ENCODE data around the gene CATSPERB.

GRCh38 chr14:91653451-91653850 lies 78.4 kb downstream of the CATSPERB start:
- TF ChIP-seq CTCF (IDR thresholded peaks at IDR 0.05; ENCODE audit: borderline replicate concordance, extremely low read depth, low read length, poor library complexity, severe bottlenecking) = no peak
- TF ChIP-seq EZH2 (IDR thresholded peaks at IDR 0.05; ENCODE audit: borderline replicate concordance, low read depth, low read length, severe bottlenecking) = no peak
